NCI-H1930 (cell line): ENCODE measurements around the gene OR4E1.
A peak's percentile ranks its signal among the peaks of the same experiment; 100 is the strongest.
"Not testable (repeated sequence)": the region's sequence is repeated elsewhere in the genome, so short reads cannot be mapped to it uniquely, and the experiment has no call there.

ENCODE experiments used
- DNase-seq, 2 experiments: peaks; one replicate each; lab custom pipeline; 2025; lab: John Stamatoyannopoulos, UW

Gene OR4E1, protein sequence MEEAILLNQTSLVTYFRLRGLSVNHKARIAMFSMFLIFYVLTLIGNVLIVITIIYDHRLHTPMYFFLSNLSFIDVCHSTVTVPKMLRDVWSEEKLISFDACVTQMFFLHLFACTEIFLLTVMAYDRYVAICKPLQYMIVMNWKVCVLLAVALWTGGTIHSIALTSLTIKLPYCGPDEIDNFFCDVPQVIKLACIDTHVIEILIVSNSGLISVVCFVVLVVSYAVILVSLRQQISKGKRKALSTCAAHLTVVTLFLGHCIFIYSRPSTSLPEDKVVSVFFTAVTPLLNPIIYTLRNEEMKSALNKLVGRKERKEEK

DNA sequence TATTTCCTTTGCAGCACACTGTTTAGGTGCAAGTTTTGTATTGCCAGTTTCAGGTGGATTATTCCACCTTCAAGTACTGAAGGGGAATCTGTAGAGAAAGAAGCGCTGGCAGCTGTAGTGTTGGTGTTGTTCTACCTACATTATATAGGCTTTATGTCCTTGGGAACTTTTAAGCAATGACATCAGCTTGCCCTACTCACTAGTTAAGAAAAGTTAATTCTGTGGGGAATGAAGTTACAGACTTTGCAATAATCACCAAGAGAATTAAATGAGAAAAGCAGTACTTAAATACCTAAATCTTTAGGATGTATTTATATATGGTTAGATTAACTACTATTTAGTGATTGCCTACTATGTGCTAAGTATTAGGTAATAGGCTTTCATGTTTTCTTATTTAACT is at the start of gene OR4E1:
Gene OR4E1, minus strand, starts transcription at position 101 of the 400 bp plus-strand sequence. CDS start 2,883 bp downstream, outside the sequence.
- no peak for DNase-seq

DNA sequence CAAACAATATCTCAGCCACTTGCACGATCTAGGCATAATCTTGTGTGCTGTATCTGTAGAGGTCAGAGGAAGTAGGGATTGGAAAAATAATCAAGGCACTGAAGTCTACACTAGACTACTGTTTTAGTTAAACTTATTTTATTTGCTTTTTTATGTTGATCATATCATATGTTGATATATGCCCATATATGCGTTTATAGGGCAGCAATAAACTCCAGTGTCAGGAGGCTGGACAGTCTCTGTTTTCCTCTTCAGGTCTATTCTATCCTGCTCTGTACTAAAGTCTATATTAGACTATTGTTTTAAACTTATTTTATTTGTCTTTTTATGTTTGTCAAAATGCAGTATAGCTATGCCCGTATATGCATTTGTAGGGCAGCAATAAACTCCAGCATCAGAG is 47.9 kb upstream of the OR4E1 start:
- DNase-seq: no peak

DNA sequence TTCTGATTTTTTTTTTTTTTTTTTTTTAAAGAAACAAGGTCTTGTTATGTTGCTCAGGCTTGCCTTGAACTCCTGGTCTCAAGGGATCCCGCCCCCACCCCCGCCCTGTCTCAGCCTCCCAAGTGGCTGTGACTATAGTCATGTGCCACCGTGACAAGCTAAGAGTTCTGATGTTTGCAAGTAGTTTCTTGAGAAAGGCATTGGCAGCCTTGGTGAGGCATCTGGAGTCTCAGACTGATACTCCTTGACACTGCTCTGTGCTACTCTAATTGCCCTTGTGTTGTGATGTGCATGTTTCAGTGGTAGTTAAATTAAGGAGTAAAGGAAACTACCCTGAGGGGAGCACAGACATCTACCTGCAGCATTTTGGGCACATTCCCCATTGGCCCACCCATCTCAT is 46.2 kb upstream of the OR4E1 start:
- DNase-seq: no peak

DNA sequence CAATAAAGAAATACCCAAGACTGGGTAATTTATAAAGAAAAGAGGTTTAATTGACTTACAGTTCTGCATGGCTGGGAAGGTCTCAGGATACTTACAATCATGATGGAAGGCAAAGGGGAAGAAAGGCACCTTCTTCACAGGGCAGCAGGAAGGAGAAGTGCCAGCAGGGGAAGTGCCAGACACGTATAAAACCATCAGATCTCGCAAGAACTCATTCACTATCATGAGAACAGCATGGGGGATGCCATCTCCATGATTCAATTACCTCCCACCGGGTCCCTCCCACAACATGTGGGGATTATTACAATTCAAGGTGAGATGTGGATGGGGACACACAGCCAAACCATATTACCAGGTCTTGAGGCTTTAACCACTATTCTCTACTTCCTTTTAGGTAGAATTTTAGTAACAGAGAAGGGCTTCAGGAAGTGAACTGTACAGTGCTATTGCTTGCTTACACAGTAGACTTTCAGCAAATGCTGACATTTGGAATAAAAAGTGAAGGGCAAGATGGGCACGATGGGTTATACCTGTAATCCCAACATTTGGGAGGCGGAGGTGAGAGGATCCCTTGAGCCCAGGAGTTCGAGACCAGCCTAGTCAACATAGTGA is 40.8 kb upstream of the OR4E1 start:
- no peak for DNase-seq

DNA sequence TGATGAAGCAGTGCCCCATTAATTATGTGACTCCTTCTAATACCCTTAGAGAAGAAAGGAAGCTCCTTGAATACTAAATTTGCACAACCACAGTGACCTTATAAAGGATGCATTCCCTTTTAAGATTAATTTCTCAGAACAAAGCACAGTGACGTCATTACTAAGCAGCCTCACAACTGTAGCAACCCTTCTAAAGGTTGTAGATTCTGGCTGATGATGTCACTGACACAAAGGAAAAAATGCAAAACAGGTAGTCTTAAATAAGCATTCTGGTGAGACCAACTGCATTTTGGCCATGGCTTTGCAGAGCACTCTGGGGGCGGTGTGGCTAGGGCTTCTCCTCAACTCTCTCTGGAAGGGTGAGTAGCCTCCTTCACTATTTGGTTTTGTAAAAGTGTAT is 38.4 kb upstream of the OR4E1 start:
- DNase-seq: no peak

DNA sequence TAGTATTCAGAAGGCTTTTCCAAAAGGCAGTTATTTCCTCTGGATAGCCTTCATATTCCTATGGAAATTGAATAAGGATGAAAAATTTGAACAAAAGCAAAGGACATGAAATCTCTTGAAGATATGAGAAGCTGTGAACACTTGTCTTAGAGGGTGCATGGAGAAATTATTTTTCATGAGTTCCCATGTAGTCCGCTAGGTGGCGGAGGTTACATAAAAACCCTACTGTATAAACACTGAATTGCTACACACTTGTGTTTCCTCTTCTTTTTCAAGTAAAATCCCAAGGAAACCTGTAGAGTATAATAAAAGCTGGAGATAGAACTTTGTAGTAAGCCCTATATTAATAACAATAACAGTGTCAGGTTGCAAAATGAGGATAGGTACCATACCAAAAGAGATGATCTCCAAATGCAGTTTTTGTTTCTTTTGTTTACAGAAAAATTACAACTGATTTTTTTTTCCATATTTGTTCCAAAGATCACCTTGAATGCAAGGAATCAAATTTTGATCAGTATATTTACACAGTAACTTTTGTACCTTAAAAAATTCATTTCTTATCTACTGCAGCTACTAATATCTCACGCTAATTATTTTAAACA is 37.8 kb upstream of the OR4E1 start:
- peak; percentile 9 to 31 for DNase-seq

DNA sequence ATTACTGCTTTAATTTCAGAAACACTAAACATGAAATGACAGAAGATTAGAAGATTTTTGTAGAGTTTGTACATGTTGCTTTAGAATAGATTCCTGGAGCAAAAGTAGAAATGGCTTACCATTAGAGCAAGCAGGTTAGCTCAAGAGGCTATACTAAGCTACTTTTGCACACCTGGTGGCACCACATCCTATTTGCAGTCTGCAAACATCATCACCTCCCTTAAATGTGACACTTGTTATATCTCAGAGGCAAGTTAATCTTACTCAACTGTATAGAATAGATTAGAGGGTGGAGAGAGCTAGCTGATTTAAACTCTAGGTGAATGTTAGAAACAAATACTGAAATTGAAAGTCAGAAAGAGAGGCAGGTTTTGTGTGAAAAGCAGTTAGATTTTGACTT is 30.7 kb upstream of the OR4E1 start:
- DNase-seq: no peak

DNA sequence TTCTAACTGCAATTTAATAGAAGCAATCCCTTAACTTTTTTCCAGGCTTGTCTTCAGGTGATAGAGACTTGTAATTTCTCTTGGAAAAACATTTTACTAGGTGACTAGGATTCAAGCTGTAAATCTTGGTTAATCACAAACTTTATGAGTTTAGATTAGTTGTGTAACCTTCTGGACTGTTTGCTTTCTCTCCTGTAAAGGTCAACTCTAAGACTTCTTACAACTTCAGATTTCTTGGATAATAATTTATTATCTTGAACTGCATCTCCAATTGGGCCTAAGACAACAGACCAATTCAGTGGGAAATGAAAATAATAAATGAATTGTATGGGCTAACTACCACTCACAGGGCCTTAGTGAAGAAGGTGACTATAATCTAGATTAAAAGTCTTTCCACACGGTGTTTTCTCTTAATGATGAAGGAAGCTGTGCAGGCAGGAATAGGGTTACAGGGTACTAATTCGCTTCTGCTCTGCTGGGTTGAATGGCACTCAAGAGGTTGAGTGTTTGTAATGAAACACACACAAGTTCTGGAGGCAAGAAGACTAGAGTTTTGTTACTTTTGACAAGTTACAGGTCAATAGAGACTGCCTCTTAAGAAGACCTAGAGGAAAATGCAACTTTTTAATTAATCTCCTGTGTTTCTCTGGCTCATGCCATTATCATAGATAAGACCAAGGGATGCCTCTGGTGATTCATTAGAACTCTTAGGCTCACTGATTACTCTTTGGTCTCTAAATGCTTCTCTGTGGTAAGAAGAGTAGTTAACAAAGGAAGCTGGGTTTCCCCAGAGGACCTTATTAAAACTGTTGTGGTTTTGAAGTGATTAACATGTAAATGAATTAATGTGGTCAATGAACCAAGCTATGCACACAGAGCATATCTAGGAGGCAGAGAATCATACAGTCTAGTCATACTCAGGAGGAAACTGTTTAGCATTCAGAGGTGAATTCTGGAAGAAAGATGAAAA is 30.0 kb upstream of the OR4E1 start:
- DNase-seq: no peak

DNA sequence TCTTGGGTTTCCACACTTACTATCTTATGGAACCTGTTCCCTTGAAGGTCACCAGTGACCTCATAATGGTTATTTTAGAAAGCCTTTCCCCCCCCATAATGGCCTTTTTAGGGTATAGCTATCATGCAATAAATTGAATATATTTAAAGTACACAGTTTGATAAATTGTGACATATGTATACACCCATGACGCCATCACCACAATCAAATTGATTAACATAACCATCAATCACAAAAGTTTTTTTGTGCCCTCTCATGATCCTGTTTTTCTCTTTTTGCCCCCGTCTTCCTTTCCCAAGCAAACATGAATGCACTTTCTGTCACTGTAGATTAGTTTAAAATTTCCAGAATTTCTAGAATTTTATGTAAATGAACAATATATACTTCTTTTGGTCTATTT is 28.7 kb upstream of the OR4E1 start:
- DNase-seq: no peak

DNA sequence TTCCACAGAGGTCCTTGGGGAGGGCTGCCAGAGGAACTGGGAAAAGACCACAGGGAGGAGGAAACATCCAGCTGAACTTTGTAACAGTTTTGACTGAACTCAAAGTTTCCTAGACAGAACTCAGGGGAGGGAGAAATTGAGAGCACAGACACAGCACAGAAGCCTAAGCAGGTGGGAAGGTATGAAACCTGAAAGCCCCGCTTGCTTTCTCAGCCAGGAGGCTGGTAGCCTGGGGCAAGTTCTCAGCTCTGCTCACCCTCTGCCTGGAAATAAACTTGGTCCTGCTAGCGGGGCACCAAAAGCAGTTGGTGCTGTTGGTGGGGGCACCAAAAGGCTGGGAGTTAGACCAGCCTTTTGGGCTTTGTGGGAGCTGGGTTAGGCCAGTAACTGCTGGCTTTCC is 25.9 kb upstream of the OR4E1 start:
- no peak for DNase-seq

DNA sequence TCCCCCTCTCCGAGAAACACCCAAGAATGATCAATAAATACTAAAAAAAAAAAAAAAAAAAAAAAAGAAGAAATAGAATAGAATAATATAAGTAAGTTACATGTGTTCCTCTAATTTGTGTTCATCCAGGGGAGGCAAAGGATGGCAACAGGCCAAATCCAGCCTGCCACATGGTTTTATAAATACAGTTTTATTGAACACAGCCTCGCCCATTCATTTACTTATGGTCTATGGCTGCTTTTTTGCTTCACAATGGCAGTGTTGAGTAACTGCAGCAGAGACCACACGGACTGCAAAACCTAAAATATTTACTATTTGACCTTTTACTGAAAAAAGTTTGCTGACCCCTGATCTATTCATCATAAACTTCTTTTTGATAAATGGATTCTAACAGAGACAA is 24.9 kb upstream of the OR4E1 start:
- not testable (repeated sequence) for DNase-seq

DNA sequence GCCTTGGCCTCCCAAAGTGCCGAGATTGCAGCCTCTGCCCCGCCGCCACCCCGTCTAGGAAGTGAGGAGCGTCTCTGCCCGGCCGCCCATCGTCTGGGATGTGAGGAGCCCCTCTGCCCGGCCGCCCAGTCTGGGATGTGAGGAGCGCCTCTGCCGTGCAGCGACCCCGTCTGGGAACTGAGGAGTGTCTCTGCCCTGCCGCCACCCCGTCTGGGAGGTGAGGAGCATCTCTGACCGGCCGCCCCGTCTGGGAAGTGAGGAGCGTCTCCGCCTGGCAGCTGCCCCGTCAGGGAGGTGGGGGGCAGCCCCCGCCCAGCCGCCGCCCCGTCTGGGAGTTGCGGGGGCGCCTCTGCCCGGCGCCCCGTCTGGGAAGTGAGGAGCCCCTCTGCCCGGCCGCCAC is 24.0 kb upstream of the OR4E1 start:
- DNase-seq: not testable (repeated sequence)

DNA sequence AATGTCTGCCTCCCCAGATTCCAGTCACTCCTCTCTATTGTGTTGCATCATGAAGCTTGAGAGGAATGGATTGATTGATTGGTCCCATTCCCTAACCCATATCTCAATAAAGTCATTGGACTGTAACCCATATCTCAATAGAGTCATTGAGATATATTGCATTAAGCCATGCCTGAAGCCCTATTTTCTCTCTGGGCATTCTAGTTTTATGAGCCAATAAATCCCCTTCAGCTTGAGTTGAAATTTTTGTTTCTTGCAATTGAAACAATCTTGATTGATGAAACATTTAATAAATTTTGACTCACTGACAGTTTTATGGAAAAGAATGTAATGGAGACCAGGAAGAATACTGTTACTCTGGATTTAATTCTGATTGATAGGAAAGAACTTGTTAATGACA is 20.8 kb upstream of the OR4E1 start:
- no peak for DNase-seq

DNA sequence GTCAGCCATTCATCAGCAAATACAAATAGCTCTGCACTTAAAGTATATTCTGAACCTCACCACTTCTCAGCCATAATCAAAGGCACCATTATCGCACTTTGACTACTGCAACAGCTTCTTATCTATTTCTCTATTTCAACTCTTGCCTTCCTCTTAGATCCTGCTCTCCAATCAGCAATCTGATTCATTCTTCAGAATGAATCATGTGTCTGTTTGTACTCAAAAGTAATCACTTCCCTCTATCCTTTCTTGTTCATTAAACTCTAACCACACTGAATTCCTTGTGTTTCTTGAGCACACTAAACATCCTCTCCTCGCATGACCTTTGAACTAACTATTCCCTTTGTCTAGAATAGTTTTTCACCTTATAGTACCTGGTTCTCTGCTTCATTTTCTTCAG is 12.8 kb upstream of the OR4E1 start:
- DNase-seq: no peak

DNA sequence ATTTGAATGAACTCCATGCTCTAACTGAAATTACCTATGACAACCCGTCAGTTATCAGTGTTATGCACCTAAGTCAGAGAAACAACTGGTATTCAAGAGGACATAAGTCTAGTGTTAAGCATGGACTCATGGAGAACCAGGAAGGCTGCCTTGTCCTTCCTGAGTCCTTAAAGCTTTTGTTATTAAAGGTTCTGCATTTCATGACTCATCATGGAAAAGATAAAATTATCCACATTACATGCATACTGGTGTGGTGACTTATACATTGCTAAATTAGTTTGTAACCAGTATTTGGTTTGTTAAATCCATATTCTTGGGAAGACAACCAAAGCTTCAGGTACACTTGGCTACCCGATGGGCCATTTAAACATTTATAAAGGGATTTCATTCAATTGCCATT is 6.5 kb upstream of the OR4E1 start:
- no peak for DNase-seq

DNA sequence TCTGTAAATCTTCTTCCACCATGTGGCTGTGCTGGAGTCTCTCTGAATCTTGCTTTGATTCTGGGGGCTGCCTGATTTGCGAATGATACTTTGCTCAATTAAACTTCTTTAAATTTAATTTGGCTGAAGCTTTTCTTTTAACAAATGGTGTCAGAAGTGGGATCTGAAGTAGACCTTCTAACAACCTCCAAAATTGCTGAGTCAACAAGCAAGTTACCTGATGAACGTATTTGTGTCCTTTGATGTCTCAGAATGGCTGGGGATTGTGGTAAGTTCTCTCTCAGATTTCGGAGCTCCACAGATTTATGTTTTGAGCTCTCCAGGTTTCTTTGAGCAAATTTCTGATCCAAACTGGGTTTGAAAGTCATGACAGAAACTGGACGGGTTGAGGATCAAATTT is 1.9 kb upstream of the OR4E1 start:
- no peak for DNase-seq

DNA sequence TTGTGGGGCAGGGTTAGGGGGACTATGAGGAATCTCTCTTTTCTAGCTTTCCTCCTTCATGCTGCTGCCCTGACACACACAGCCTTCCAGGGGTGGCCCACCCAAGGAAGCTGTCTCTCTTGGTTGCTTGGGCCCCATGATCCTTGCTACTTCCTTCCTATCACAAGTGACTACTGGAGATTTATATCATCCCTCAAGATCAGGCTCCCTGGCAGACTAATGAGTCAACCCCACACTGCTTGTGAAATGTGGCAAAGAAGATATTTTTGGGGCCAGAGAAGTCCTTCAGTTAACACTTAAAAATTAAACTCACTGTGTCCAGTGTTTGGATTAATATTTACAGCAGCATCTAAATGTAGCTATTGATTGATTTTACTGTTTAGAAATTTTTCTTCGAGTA is 1.5 kb downstream of the OR4E1 start:
- no peak for DNase-seq

DNA sequence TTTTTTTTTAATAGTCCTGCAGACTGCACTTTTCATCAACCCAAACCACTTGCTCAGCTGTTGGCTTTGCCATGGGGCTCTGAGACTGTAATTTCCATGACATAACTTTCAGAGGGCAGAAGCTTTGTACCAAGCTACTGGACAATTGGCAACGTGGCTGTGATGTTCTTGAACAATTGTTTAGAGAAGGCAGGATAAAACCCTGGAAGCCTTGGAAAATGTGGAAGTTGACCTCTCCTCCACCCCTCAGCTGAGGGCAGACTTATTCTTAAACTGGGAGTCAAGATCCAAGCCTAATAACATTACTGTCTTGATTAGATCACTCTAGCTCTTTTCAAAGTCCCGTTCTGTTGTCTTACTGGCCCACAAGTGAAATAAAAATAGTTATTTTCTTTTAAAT is 2.2 kb downstream of the OR4E1 start:
- no peak for DNase-seq

DNA sequence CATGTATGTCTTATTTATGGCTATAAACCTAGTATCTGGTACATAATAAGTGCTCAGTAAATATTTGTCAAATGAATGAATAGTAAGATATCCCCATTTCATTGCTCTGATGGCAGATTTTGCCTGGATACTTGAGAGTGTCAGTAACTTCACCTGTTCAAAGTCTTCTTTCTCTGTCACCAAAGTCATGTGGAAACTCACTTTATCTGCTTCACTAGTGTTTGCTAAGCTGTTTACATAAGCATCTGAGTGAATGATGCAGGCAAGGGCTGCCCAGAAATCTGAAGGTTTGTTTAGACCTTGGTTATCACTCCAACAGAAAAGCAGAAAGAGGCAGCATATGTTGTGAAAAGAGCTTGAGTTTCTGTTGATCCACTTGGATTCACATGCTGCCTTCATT is 4.3 kb downstream of the OR4E1 start:
- no peak for DNase-seq

DNA sequence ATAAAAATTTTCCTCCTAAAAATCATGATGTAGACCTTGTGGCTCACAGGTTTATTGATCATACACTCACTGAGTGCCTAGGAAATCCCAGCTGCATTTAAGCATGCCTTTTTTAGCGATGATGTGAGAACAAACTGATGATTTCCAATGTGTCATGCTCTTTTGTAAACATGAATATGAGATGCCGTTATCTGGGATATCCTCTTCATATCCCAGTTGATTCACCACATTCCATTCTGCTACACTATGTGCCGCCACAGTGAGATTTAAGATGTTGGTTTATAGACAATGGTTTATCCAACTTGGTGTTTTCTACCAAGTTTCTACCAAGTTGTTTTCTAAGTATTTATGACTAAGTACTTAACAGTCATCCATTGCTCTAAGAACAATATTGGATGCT is 5.2 kb downstream of the OR4E1 start:
- DNase-seq: no peak

DNA sequence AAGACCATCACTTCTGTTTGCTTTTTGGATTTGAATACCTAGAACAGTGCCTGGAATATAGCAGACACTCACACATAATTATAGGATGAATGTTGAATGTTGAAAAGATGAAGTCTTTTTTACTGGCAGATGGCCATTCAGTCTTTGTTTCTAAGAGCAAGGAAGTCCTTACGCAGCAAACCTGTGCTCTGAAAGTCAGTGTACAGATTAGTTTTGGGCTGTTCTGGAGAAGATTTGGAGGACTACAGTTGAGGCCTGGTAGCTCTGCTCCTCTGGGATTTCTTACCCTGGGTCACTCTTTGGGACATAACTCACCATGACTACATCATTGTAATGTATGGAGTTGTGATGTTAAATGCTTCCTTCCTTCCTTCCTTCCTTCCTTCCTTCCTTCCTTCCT is 16.6 kb downstream of the OR4E1 start:
- DNase-seq: no peak

DNA sequence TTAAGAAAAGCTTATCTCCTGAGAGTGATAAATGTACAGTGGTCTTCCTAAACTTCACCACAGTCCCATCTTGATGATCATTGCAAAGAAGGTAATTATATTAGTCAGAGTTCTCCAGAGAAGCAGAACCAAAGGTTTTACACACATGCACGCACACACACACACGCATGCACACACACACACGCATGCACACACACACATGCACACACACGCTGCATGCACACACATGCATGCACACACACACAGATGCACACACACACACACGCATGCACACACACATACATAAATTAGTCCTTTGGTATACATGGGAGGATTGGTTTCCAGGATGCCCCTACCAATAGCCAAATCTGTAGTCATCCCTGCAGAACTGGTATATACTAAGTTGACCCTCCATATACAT is 19.4 kb downstream of the OR4E1 start:
- no peak for DNase-seq
